Measurements from ENCODE around the gene SLC16A12. TPM values are rescaled to one million over a fixed set of nuclear protein-coding genes. Genes with fewer than 3 reads are reported as not detected.
A peak's percentile ranks its signal among the peaks of the same experiment; 100 is the strongest.
"Not testable (repeated sequence)": the region's sequence is repeated elsewhere in the genome, so short reads cannot be mapped to it uniquely, and the experiment has no call there.

The SLC16A12 gene
- total and polyA plus RNA-seq, 4 donors: 0.21 to 6.7 (median 0.54) TPM

DNA sequence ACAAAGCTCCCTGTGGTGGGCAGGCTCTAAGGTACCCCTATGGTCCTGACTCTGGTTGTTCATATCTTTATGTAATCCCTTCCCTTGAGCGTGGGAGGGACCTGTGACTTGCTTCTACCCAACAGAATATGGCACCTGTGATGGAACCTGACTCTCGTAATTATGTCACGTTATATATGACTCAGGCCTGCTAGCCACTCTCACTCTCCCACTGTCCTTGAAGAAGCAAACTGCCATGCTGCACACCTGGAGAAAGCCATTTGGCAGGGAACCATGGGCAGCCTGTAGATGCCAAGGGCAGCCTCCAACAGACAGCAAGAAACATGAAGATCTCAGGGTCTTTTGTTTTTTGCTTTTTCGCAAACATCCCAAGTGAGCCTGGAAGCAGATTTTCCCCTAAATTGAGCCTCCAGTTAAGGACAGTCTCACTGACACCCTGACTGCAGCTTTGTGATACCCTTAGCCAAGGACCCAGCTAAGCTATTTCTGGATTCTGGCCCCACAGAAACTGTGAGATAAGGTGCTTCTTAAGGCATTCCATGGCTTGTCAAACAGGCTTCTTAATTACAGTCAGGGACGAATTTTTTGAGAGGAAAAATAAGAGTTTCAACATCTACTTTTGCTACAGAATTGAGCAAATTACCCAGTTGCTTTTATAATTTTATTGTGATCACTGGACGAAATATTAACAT lies 71.4 kb downstream of the SLC16A12 start:
- no peaks in the 10 kb centered on the region for H3K27me3 ChIP-seq (ENCODE audit: control insufficient read depth in 1 of 2, insufficient read depth in 2 of 2, low read length in 1 of 2)
- DNase-seq (no peak), ATAC-seq (ENCODE audit: low FRiP score) (no peak)
- H3K4me1 ChIP-seq (ENCODE audit: control insufficient read depth in 1 of 2, insufficient read depth in 2 of 2, low read length in 2 of 2): no peaks in the 10 kb centered on the region
- intact Hi-C loops (cut with DNase I): no loop called here
- 87 to 91% methylated on average over 6 of the region's 6 CpGs for WGBS, 2 donors
- no peak overlapping the region for H3K4me3 ChIP-seq (ENCODE audit: low read length in 2 of 2)
- H3K9me3 ChIP-seq (ENCODE audit: control insufficient read depth, low read length): peaks cover 2% of the 10 kb centered on the region
- no peaks in the 10 kb centered on the region for H3K36me3 ChIP-seq (ENCODE audit: control insufficient read depth in 1 of 2, insufficient read depth in 2 of 2, low read length in 1 of 2)
- H3K27ac ChIP-seq (ENCODE audit: low read depth in 1 of 2, low read length in 2 of 2): no peak overlapping the region

DNA sequence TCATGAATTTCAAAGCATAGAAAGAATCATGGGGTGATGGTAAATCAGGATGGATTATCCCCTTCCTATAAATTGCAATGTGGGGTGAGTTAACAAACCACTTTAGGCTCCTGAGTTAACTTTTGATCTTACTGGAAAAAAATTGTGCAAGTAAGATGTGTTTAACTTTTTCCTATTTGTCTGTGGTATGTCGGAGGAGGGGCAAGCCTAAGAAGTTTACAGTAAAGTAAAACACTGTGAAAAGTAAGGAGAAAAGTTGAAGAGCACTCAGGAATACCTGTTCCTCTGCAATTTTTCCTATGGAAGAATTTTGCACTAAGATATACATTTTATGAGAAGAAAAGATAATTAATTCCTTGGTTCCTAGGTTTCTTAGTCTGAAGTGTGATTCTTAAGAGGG lies 76.6 kb downstream of the SLC16A12 start:
- ATAC-seq (ENCODE audit: low FRiP score): no peak
- Histone ChIP-seq H3K9me3 (ENCODE audit: control insufficient read depth, low read length) (no peaks in the 10 kb centered on the region), H3K4me3 (ENCODE audit: low read length in 2 of 2) (no peak overlapping the region), H3K36me3 (ENCODE audit: control insufficient read depth in 1 of 2, insufficient read depth in 2 of 2, low read length in 1 of 2) (no peaks in the 10 kb centered on the region), H3K27ac (ENCODE audit: low read depth in 1 of 2, low read length in 2 of 2) (no peak overlapping the region), H3K27me3 (ENCODE audit: control insufficient read depth in 1 of 2, insufficient read depth in 2 of 2, low read length in 1 of 2) (no peaks in the 10 kb centered on the region), H3K4me1 (ENCODE audit: control insufficient read depth in 1 of 2, insufficient read depth in 2 of 2, low read length in 2 of 2) (no peaks in the 10 kb centered on the region)
- intact Hi-C loops (cut with DNase I): no loop called here
- WGBS, 2 donors: 62 to 64% methylated on average over 1 of the region's 1 CpG
- no peak for DNase-seq

DNA sequence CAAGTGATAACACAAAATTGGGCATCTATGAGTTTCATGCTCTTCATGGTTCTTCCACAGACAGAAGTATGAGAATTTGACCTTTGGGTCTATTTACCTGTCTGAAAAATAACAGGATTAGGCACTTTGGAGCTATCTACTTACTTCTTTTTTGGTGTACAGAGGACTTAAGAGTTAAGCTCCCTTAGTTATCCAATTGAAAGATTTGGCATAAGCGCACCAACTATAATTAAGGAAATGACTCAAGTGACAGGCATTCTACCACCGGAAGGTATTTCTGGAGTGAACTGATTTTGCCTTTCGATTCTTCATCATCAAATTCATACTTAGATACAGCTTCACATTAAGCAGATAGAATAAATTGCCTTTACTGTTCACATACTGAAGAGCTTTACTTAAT lies 77.1 kb downstream of the SLC16A12 start:
- WGBS, 2 donors: 4 to 5% methylated on average over 3 of the region's 3 CpGs
- no peak for ATAC-seq (ENCODE audit: low FRiP score)

DNA sequence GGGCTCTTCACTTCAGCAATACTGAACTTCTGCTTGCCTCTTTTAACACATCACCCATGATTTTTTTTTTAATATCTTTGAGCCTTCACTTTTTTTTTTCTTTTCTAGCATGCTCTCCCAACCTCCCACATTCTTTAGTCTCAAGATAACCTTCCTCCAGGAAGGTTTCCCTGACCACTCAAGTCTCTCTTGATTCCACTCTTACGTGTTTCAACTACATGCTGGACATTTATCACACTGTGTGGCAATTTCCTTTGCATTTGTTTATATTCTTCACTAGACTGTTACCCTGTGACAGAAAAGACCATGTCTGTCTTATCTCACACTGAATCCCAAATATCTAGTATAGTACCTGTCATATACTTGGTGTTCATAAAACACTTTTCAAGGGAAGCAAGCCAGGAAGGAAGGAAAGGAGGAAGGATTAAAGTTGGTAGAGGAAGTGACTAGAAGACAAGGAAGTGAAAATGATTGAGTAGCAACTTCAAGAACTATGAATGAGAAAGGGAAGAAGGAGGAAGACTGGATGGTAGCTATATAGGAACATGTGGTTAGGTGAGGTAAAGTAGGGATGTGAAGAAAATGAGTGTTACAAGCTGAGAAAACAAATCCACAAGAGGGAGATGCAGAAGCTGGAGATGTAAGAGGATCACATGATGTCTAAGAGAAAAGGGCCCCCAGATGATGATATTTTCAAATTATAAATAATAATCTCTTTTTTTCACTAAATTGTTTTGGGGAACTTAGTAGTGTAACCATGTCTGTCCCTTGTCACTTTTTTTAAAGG lies 80.6 kb downstream of the SLC16A12 start:
- H3K4me1 ChIP-seq (ENCODE audit: control insufficient read depth in 1 of 2, insufficient read depth in 2 of 2, low read length in 2 of 2): no peaks in the 10 kb centered on the region
- intact Hi-C loops (cut with DNase I): no loop called here
- H3K27ac ChIP-seq (ENCODE audit: low read depth in 1 of 2, low read length in 2 of 2): no peak overlapping the region
- no peaks in the 10 kb centered on the region for H3K36me3 ChIP-seq (ENCODE audit: control insufficient read depth in 1 of 2, insufficient read depth in 2 of 2, low read length in 1 of 2)
- WGBS, 2 donors: 84% methylated on average over 1 of the region's 1 CpG
- DNase-seq (no peak), ATAC-seq (ENCODE audit: low FRiP score) (no peak)
- no peaks in the 10 kb centered on the region for H3K9me3 ChIP-seq (ENCODE audit: control insufficient read depth, low read length)
- H3K27me3 ChIP-seq (ENCODE audit: control insufficient read depth in 1 of 2, insufficient read depth in 2 of 2, low read length in 1 of 2): no peaks in the 10 kb centered on the region
- H3K4me3 ChIP-seq (ENCODE audit: low read length in 2 of 2): no peak overlapping the region

More for the DNA sequence above, 77.1 kb downstream of the SLC16A12 start:
- no peak for DNase-seq
- H3K4me1 ChIP-seq (ENCODE audit: control insufficient read depth in 1 of 2, insufficient read depth in 2 of 2, low read length in 2 of 2): no peaks in the 10 kb centered on the region
- H3K27ac ChIP-seq (ENCODE audit: low read depth in 1 of 2, low read length in 2 of 2): peak overlapping the region in 1 of 2 donors; percentile 75
- H3K9me3 ChIP-seq (ENCODE audit: control insufficient read depth, low read length): no peaks in the 10 kb centered on the region
- no peak overlapping the region for H3K4me3 ChIP-seq (ENCODE audit: low read length in 2 of 2)
- intact Hi-C loops (cut with DNase I): no loop called here
- H3K36me3 ChIP-seq (ENCODE audit: control insufficient read depth in 1 of 2, insufficient read depth in 2 of 2, low read length in 1 of 2): no peaks in the 10 kb centered on the region
- no peaks in the 10 kb centered on the region for H3K27me3 ChIP-seq (ENCODE audit: control insufficient read depth in 1 of 2, insufficient read depth in 2 of 2, low read length in 1 of 2)

DNA sequence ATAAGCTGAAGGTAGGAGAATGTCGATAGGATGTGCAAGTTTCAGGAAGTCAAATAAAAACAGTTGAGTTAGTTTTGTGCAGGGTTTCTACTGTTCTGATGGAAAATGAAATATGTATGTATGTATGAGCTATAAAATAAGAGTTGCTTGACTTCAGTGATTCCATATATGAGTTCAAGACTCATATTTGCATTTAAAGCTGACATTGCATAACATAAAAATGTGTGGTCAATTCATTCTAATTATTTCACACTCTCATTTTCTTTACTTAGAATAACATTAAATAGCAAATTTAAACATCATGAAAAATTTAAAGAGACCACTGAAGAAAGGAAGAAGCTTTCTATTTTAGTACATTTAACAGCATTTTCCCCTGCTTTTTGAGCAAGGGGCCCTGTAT lies 83.2 kb downstream of the SLC16A12 start:
- H3K4me1 ChIP-seq (ENCODE audit: control insufficient read depth in 1 of 2, insufficient read depth in 2 of 2, low read length in 2 of 2): no peaks in the 10 kb centered on the region
- no peaks in the 10 kb centered on the region for H3K9me3 ChIP-seq (ENCODE audit: control insufficient read depth, low read length)
- H3K36me3 ChIP-seq (ENCODE audit: control insufficient read depth in 1 of 2, insufficient read depth in 2 of 2, low read length in 1 of 2): no peaks in the 10 kb centered on the region
- DNase-seq (no peak), ATAC-seq (ENCODE audit: low FRiP score) (no peak)
- intact Hi-C loops (cut with DNase I): no loop called here
- 69 to 73% methylated on average over 1 of the region's 1 CpG for WGBS, 2 donors
- H3K27me3 ChIP-seq (ENCODE audit: control insufficient read depth in 1 of 2, insufficient read depth in 2 of 2, low read length in 1 of 2): no peaks in the 10 kb centered on the region
- no peak overlapping the region for H3K4me3 ChIP-seq (ENCODE audit: low read length in 2 of 2)
- no peak overlapping the region for H3K27ac ChIP-seq (ENCODE audit: low read depth in 1 of 2, low read length in 2 of 2)

DNA sequence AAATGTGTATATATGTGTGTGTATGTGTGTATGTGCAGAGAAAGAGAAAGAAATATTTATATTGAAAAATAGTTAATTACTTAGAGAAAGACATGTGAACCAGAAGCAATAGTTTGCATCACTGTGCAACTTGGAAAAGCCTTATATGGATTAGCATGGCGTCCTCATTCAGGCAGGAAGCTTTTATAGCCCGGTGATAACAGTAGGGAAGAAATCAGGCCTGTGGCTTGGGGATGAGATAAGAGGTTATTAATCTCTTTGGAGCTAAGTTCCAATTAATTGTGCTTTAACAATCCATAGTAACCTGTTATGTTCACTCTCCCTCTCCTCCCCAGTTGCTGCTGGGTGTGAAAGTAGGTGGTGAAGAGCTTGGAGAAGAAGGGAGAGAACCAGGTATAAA lies 84.5 kb downstream of the SLC16A12 start:
- 88 to 90% methylated on average over 2 of the region's 2 CpGs for WGBS, 2 donors
- DNase-seq: no peak
- H3K27me3 ChIP-seq (ENCODE audit: control insufficient read depth in 1 of 2, insufficient read depth in 2 of 2, low read length in 1 of 2): no peaks in the 10 kb centered on the region
- no peak for ATAC-seq (ENCODE audit: low FRiP score)
- no peak overlapping the region for H3K27ac ChIP-seq (ENCODE audit: low read depth in 1 of 2, low read length in 2 of 2)
- H3K36me3 ChIP-seq (ENCODE audit: control insufficient read depth in 1 of 2, insufficient read depth in 2 of 2, low read length in 1 of 2): no peaks in the 10 kb centered on the region
- H3K4me1 ChIP-seq (ENCODE audit: control insufficient read depth in 1 of 2, insufficient read depth in 2 of 2, low read length in 2 of 2): no peaks in the 10 kb centered on the region
- intact Hi-C loops (cut with DNase I): no loop called here
- no peak overlapping the region for H3K4me3 ChIP-seq (ENCODE audit: low read length in 2 of 2)
- H3K9me3 ChIP-seq (ENCODE audit: control insufficient read depth, low read length): no peaks in the 10 kb centered on the region

DNA sequence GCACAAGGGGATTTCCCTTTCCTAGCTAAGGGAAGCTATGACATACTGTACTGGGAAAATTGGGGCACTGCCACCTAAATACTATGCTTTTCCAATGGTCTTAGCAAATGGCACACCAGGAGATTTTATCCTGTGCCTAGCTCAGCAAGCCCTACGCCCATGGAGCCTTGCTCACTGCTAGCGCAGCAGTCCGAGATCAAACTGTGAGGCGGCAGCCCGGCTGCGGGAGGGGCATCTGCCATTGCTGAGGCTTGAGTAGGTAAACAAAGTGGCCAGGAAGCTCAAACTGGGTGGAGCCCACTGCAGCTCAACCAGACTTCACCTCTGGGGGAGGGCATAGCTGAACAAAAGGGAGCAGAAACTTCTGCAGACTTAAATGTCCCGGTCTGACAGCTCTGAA lies 90.6 kb downstream of the SLC16A12 start:
- H3K9me3 ChIP-seq (ENCODE audit: control insufficient read depth, low read length); H3K27me3 ChIP-seq (ENCODE audit: control insufficient read depth in 1 of 2, insufficient read depth in 2 of 2, low read length in 1 of 2); H3K27ac ChIP-seq (ENCODE audit: low read depth in 1 of 2, low read length in 2 of 2); H3K4me1 ChIP-seq (ENCODE audit: control insufficient read depth in 1 of 2, insufficient read depth in 2 of 2, low read length in 2 of 2); intact Hi-C loops (cut with DNase I); ATAC-seq (ENCODE audit: low FRiP score); H3K4me3 ChIP-seq (ENCODE audit: low read length in 2 of 2); DNase-seq; H3K36me3 ChIP-seq (ENCODE audit: control insufficient read depth in 1 of 2, insufficient read depth in 2 of 2, low read length in 1 of 2): not testable (repeated sequence)
- WGBS, 2 donors: 95 to 97% methylated on average over 7 of the region's 7 CpGs

DNA sequence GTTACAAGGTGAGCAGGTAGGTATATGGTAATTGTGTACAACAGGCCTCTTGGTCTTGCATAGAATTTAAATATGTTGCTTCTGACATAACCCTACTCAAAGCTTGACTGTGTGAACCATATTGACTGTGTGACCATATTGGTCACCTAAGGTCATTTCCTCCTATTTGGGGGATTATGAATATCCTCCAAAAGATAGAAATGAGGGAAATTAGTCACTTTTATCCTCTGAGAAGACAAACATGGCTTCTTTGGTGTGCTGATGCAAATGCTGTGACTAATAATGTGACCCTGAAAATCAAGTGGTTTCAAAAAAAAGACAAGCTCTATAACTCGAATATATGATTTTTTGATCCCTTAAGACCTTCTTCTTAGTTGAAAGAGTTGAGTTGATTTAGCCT lies 93.1 kb downstream of the SLC16A12 start:
- no peak for ATAC-seq (ENCODE audit: low FRiP score)
- intact Hi-C loops (cut with DNase I): no loop called here
- H3K4me3 ChIP-seq (ENCODE audit: low read length in 2 of 2): no peak overlapping the region
- no peaks in the 10 kb centered on the region for H3K9me3 ChIP-seq (ENCODE audit: control insufficient read depth, low read length)
- H3K36me3 ChIP-seq (ENCODE audit: control insufficient read depth in 1 of 2, insufficient read depth in 2 of 2, low read length in 1 of 2): no peaks in the 10 kb centered on the region
- H3K4me1 ChIP-seq (ENCODE audit: control insufficient read depth in 1 of 2, insufficient read depth in 2 of 2, low read length in 2 of 2): no peaks in the 10 kb centered on the region
- no peaks in the 10 kb centered on the region for H3K27me3 ChIP-seq (ENCODE audit: control insufficient read depth in 1 of 2, insufficient read depth in 2 of 2, low read length in 1 of 2)
- no peak overlapping the region for H3K27ac ChIP-seq (ENCODE audit: low read depth in 1 of 2, low read length in 2 of 2)
- no peak for DNase-seq
- WGBS, 2 donors: 79 to 85% methylated on average over 1 of the region's 1 CpG
